GM19351 (cell line): ENCODE data around the gene KRT27.
A peak's percentile ranks its signal among the peaks of the same experiment; 100 is the strongest.
"Not testable (repeated sequence)": the region's sequence is repeated elsewhere in the genome, so short reads cannot be mapped to it uniquely, and the experiment has no call there.

Experiments used
- ATAC-seq: cut with Tn5 transposase; IDR thresholded peaks from one replicate; pipeline ENCODE4 v1.9.1; 2021; ENCODE audit warnings: mild to moderate bottlenecking, moderate library complexity; ENCODE audit not compliant: unreplicated experiment

KRT27 gene

DNA sequence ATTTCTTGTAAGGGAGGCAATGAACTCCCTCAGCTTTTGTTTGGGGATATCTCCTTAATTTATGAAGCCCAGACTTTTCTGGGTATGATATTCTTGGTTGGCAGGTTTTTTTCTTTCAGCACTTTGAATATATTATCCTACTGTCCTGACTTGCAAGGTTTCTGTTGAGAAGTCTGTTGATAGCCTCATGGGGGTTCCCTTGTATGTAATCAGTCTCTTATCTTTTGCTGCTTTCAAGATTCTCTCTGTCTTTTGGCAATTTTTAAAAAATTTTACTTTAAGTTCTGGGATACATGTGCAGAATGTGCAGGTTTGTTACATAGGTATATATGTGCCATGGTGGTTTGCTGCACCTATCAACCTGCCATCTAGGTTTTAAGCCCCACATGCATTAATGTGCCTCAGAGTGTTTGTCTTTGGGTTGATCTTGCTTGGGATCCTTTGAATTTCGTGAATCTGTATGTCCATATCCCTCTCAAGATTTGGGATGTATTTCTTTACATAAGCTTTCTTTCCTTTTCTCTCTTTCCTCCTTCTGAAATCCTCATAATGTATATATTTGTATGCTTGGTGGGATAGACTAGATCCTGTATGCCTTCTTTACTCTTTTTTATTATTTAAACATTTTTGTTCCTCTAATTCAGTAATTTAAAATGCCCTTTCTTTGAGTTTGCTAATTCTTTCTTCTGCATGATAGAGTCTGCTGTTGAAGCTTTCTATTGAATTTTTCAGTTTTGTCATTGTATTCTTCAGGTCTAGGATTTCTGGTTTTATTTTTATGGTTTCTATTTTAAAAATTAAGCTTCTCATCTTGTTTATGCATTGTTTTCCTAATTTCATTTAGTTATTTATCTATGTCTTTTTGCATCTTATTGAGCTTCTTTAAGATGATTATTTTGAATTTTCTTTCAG, 22.0 kb downstream of the KRT27 start:
- no peak for ATAC-seq

DNA sequence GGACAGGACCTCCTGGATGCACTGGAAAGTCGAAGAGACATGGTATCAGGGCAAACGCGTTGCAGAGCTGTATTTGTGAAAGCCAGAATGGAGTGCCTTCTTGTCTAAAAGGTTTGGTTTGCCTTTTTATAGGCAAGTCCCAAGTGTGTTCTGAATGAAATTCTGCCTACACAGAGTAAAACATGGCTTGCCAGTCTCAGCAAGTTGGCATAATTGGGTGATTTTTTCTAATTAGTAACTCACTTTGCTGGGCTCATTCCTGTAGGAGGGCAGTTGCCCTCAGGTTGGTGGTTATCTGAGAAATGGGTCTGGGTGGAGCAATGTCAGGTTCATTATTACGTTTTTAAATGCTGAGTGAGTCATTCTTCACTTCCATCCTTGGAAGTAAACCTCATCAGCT, 27.1 kb downstream of the KRT27 start, which contains the start of gene KRT25:
KRT25 (minus strand) TSS at position 101 of the 400 bp plus-strand sequence; CDS start at position 41, 60 bp downstream.
- ATAC-seq: no peak

- ATAC-seq: no peak
These were observed 28.5 kb downstream of the KRT27 start for GRCh38 chr17:40753804-40754203.

DNA sequence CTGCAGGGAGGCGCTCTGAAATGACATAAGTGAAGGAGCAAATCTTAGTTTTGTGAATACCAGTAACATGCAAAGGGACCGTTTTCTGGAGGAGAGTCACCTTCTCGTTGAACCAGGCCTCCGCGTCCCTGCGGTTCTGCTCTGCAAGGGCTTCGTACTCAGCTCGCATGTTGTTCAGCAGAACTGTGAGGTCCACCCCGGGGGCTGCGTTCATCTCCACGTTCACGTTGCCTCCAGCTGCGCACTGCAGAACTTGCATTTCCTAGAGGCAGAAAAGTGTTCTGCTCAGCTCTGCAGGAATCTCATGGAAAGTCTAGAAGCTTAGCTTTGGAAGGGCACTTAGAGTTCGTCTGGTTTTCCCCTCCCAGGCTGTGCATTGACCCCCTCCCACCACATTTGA, 31.3 kb downstream of the KRT27 start:
- no peak for ATAC-seq

DNA sequence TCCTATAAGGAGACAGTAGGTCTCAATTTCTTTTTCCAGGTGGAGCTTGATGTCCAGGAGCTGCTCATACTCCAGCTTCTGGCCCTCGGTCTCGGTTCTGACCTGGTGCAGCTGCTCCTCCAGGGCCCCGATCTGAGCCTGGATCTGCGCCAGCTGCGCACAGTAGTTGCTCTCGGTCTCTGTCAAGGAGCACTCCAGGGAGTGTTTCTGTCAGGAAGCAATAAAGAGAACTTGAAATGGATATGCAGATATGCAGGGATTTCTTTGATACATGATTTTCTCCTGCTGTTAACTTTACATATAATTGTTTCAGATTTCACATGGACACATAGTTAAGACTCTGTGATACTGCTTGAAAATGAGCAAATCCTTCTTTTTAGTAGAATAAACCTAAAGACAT, 32.0 kb downstream of the KRT27 start:
- no peak for ATAC-seq

- ATAC-seq: not testable (repeated sequence)
These were observed 33.7 kb downstream of the KRT27 start for GRCh38 chr17:40748666-40749065.

GRCh38 chr17:40738553-40738952, 43.8 kb downstream of the KRT27 start:
- no peak for ATAC-seq

DNA sequence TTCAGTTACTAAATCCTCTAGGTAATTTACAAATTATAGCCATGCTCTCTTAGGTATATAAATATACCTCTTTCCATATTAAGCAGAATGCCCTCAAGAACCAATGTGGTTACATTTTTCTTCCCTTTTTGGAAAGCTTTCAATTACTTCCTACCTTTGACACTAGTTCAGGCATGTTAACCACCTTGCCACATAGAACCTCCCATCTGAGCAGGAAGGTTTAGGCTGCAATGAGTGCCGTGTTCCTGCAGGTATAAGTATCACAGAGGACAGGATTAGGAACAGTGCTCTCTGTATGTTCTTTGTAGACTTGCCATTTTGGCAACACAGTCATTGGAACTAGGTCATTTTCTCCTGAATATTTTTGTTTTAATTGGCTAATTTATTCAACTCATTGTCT, 47.3 kb downstream of the KRT27 start:
- no peak for ATAC-seq

DNA sequence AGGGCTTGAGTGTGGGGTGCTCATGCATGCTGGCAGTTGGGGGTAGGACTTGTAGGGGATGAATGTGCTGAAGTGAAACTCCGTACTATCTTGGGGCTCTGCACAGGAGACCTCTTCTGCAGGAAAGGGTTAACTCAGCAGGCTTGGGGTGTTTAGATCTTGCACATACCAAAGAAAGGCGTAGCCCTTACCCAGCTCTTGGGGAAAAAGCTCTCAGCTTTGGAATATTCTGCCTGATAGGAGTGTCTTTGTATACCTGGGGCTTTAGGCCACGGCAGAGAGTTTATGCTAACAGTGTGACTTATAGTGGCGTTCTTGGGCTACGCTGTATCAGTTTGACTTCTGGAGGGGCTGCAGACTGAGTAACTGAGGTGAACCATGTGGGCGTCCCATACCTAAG, 48.3 kb downstream of the KRT27 start:
- no peak for ATAC-seq

DNA sequence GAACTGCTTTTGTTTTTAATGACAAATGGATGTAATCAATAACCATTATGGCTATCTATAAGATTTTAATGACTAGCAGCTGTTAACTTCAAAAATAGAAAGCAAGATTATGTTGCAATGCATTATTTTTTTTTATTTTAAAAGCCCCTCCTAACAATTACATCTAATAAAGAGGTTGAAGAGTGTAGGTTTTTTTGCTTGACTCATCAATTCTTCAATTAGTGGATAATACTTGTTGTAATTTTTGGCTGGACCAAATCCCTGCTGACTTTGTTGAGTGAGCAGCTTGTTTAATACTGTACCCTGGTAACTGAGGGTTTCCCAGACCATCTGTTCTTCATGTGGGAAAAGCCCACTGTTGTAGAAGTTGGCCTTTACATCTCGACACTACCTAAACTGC, 51.4 kb downstream of the KRT27 start:
- no peak for ATAC-seq

DNA sequence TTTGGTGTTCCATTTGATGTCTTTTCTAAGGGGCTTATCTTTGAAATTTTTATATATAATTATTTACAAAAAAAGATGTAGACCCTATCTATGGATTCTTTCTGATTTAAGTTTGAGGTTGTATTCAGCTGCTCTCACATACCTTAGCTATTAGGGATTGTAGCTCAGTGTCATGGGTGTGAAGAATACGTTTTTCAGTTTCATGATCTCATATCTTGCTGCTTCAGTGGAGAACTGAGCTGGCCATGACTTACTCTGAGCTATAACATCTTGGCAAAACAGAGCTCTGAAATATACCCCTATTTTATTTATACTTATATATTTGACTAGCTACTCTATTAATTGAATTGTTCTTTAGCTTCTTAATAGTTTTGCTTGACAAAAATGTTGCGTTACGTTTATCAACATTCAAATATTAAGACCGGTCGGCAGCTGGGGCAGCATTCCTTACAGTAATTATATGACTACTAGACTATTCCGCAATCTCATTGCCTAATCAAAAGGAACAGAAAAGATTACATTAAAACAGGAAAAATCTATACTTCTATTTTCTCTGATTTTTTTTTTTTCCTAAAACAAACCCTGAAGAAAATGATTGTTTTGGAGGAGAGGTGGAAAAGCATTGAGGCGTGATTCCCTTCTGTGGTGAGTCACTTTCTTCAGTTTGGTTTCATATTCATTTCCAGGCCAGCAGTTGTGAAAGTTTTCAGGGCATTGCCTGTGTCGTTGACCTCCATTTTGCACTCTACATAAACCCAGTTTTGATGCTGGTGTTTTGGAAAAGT, 54.7 kb downstream of the KRT27 start:
- peak; percentile 51 for ATAC-seq

GRCh38 chr17:40726919-40727318, 55.4 kb downstream of the KRT27 start:
- ATAC-seq: no peak
